Loucy (cell line): Measurements from ENCODE around the gene DNASE2.
"Not testable (repeated sequence)": the region's sequence is repeated elsewhere in the genome, so short reads cannot be mapped to it uniquely, and the experiment has no call there.

Source experiments
- H2AFZ ChIP-seq: fragments of 200-600 bp; sonication (generic); 2 replicates; pipeline ENCODE4 v1.6.0; 2016; ENCODE audit warnings: antibody characterized with exemption, mild to moderate bottlenecking, low read length, moderate library complexity
- H3F3A ChIP-seq: fragments of 200-600 bp; 2 replicates; pipeline ENCODE4 v1.6.0; 2016; ENCODE audit warnings: antibody characterized with exemption, low read depth, mild to moderate bottlenecking
- H3K27me3 ChIP-seq: fragments of 200-600 bp; sonication (generic); 2 replicates; pipeline ENCODE4 v1.6.1; 2014; ENCODE audit warnings: low read length, mild to moderate bottlenecking; ENCODE audit not compliant: insufficient read depth, poor library complexity, severe bottlenecking
- H3K36me3 ChIP-seq: fragments of 200-600 bp; sonication (generic); 2 replicates; pipeline ENCODE4 v1.6.1; 2016; ENCODE audit warnings: low read length; ENCODE audit not compliant: insufficient read depth
- H3K4me1 ChIP-seq: fragments of 200-600 bp; sonication (generic); 2 replicates; pipeline ENCODE4 v1.5.1; 2014; ENCODE audit warnings: low read length, mild to moderate bottlenecking; ENCODE audit not compliant: insufficient read depth, poor library complexity, severe bottlenecking
- H3K4me2 ChIP-seq: fragments of 200-600 bp; sonication (generic); 2 replicates; pipeline ENCODE4 v1.6.0; 2014; ENCODE audit warnings: antibody characterized with exemption, low read length, low read depth, mild to moderate bottlenecking; ENCODE audit not compliant: poor library complexity, severe bottlenecking
- H3K4me3 ChIP-seq: fragments of 200-600 bp; sonication (generic); 2 replicates; pipeline ENCODE4 v1.5.1; 2014; ENCODE audit warnings: low read length, mild to moderate bottlenecking, mixed read lengths; ENCODE audit not compliant: poor library complexity, severe bottlenecking
- H3K79me2 ChIP-seq: fragments of 200-600 bp; sonication (generic); 2 replicates; pipeline ENCODE4 v1.6.1; 2014; ENCODE audit warnings: low read length; ENCODE audit not compliant: insufficient read depth
- H3K9ac ChIP-seq: fragments of 200-600 bp; sonication (generic); 2 replicates; pipeline ENCODE4 v1.6.0; 2014; ENCODE audit warnings: mild to moderate bottlenecking, low read depth, low read length, moderate library complexity; ENCODE audit not compliant: poor library complexity, severe bottlenecking
- H3K9me2 ChIP-seq: fragments of 200-600 bp; sonication (generic); replicated peaks from 2 replicates; pipeline ENCODE4 v1.6.1; 2016; ENCODE audit warnings: low read depth, low read length, mixed read lengths
- H3K9me3 ChIP-seq: fragments of 200-600 bp; sonication (generic); 2 replicates; pipeline ENCODE4 v1.6.1; 2014; ENCODE audit warnings: mild to moderate bottlenecking, antibody characterized with exemption, low read length, low read depth; ENCODE audit not compliant: insufficient read depth
- H4K20me1 ChIP-seq: fragments of 200-600 bp; sonication (generic); 2 replicates; pipeline ENCODE4 v1.6.0; 2014; ENCODE audit warnings: antibody characterized with exemption, low read length, mild to moderate bottlenecking; ENCODE audit not compliant: insufficient read depth, poor library complexity, severe bottlenecking
- EZH2phosphoT487 ChIP-seq: fragments of 200-600 bp; IDR thresholded peaks from 2 replicates; pipeline ENCODE4 v1.6.1; 2018; ENCODE audit warnings: antibody characterized with exemption, mild to moderate bottlenecking, moderate library complexity, borderline replicate concordance
- TF ChIP-seq, protein P1 (sequence below): fragments of 200-600 bp; sonication (generic); conservative IDR thresholded peaks from 2 replicates; pipeline ENCODE4 v1.5.1; 2014; ENCODE audit warnings: mild to moderate bottlenecking, antibody characterized with exemption, low read length

DNASE2 gene

DNA sequence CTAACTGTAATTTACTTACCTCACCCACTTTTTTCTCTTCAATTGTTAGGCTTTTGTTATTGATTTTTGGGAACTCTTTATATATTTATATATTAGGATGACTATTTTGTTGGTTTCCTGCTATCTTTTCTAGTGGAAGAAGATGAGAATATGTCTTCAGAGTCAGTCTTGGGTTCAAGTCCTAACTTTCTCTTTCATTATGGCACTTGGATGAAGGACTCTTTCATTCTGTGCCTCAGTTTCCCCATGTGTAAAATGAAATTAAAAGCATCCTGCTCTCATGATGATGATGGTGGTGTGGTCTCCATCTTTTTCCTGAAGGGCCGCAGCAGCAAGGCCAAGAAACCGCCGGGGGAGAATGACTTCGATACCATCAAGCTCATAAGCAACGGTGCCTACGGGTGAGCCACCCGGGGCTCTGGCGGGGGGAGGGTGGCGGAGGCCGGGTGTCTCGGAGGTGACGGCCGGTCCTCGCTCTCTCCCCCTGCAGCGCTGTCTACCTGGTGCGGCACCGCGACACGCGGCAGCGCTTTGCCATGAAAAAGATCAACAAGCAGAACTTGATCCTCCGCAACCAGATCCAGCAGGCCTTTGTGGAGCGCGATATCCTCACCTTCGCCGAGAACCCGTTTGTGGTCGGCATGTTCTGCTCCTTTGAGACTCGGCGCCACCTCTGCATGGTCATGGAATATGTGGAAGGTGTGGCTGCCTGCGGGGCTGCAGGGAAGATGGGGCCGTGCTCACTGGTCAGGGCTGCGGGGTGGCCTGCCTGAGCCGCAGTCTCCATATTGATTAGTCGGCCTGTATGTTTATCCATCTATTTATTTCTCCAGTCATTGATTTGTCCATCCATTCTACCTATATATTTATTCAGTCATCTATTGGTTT is 23.0 kb downstream of the DNASE2 start:
- H2AFZ ChIP-seq: no peak overlapping the region
- H3K9me3 ChIP-seq: no peaks in the 10 kb centered on the region
- H3K4me1 ChIP-seq: no peaks in the 10 kb centered on the region
- H3K79me2 ChIP-seq: no peaks in the 10 kb centered on the region
- H3K27me3 ChIP-seq: no peaks in the 10 kb centered on the region
- H3K9ac ChIP-seq: no peak overlapping the region
- no peaks in the 10 kb centered on the region for H3K36me3 ChIP-seq
- no peak overlapping the region for H3K4me3 ChIP-seq
- no peaks in the 10 kb centered on the region for H3F3A ChIP-seq
- no peaks in the 10 kb centered on the region for H4K20me1 ChIP-seq
- H3K9me2 ChIP-seq: no peaks in the 10 kb centered on the region
- TF ChIP-seq, protein P1, sequence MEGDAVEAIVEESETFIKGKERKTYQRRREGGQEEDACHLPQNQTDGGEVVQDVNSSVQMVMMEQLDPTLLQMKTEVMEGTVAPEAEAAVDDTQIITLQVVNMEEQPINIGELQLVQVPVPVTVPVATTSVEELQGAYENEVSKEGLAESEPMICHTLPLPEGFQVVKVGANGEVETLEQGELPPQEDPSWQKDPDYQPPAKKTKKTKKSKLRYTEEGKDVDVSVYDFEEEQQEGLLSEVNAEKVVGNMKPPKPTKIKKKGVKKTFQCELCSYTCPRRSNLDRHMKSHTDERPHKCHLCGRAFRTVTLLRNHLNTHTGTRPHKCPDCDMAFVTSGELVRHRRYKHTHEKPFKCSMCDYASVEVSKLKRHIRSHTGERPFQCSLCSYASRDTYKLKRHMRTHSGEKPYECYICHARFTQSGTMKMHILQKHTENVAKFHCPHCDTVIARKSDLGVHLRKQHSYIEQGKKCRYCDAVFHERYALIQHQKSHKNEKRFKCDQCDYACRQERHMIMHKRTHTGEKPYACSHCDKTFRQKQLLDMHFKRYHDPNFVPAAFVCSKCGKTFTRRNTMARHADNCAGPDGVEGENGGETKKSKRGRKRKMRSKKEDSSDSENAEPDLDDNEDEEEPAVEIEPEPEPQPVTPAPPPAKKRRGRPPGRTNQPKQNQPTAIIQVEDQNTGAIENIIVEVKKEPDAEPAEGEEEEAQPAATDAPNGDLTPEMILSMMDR: no peak
- no peak overlapping the region for H3K4me2 ChIP-seq

DNA sequence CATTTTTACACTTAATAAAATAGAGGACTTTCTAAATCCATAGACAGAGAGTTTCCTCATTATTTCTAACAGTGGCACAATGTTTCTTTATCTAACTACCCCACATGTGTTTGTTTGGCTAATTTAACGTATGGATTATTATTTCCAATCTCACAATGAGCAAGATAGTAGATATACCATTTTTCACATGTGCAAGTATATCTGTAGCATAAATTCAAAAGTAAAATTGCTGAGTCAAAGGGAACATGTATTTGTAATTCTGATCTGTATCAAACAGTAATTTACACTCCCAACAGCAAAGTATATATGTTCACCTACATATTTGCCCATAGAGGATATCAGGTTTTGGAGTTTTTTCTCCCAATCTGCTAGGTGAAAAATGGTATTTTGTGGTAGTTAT is 24.6 kb downstream of the DNASE2 start:
- no peak overlapping the region for H3K9ac ChIP-seq
- no peaks in the 10 kb centered on the region for H3K27me3 ChIP-seq
- no peak overlapping the region for H2AFZ ChIP-seq
- H3K9me2 ChIP-seq: no peaks in the 10 kb centered on the region
- TF ChIP-seq EZH2phosphoT487: no peak
- TF ChIP-seq, protein P1: no peak
- no peaks in the 10 kb centered on the region for H3K4me1 ChIP-seq
- no peaks in the 10 kb centered on the region for H3K9me3 ChIP-seq
- H3K79me2 ChIP-seq: no peaks in the 10 kb centered on the region
- H3F3A ChIP-seq: no peaks in the 10 kb centered on the region
- no peak overlapping the region for H3K4me3 ChIP-seq
- H4K20me1 ChIP-seq: no peaks in the 10 kb centered on the region
- H3K36me3 ChIP-seq: no peaks in the 10 kb centered on the region
- no peak overlapping the region for H3K4me2 ChIP-seq

DNA sequence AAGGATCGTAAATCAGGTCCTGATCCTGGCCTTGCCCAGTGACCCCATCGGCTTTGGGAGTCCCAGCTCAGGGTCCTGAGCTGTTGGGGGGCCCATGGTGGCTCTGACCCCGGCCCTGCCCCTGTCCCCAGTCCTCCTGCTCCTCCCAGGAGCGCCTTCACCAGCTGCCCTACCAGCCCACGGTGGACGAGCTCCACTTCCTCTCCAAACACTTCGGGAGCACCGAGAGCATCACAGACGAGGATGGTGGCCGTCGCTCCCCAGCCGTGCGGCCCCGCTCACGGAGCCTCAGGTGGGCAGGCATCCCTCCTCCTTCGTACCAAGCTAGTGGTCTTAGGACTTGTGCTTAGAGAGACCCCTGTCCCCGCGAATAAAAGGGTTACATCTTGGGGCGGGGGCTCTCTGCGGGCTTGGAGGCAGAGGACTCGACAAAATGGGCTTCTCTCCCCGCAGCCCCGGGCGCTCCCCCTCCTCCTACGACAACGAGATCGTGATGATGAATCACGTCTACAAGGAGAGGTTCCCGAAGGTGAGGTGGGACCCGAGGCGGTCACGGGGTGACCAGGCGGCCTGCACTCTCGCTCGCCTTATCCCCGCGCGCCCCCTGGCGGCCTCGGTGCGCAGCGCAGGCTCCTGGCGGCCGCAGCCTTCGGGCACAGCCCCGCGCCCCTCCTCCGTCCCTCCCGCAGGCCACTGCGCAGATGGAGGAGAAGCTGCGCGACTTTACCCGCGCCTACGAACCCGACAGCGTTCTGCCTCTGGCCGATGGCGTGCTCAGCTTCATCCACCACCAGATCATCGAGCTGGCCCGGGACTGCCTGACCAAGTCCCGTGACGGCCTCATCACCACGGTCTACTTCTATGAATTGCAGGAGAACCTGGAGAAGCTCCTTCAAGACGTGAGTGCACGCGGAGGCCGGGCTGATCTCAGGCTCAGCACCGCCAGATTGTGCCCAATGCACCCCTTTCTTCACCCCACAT is 33.8 kb downstream of the DNASE2 start:
- Histone ChIP-seq H3K79me2 (no peaks in the 10 kb centered on the region), H3K36me3 (no peaks in the 10 kb centered on the region), H3K27me3 (no peaks in the 10 kb centered on the region), H3K9me3 (no peaks in the 10 kb centered on the region), H3K4me1 (no peaks in the 10 kb centered on the region), H3K9me2 (no peaks in the 10 kb centered on the region), H3K4me2 (peak overlapping the region; percentile 47), H2AFZ (peak overlapping the region; percentile 17; the same call in 1 of the 2 replicates), H3K9ac (no peak overlapping the region), H4K20me1 (peaks cover 11% of the 10 kb centered on the region), H3F3A (no peaks in the 10 kb centered on the region), H3K4me3 (no peak overlapping the region)
- TF ChIP-seq, protein P1: peak; percentile 91
- no peak for TF ChIP-seq EZH2phosphoT487

DNA sequence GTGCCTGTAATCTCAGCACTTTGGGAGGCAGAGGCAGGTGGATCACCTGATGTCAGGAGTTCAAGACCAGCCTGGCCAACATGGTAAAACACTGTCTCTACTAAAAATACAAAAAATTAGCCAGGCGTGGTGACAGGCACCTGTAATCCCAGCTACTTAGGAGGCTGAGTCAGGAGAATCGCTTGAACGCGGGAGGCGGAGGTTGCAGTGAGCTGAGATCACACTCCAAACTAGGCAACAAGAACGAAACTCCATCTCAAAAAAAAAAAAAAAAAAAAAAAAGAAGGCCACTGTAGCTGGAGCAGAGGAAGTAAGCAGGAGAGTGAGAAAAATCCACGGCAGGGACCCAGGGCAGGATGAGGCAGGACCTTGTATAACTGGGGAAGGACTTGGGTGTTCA is 34.6 kb downstream of the DNASE2 start:
- H3K9me2 ChIP-seq, H3K4me1 ChIP-seq, H3K9ac ChIP-seq, H3K79me2 ChIP-seq, H3F3A ChIP-seq, H3K4me2 ChIP-seq, H3K4me3 ChIP-seq, H2AFZ ChIP-seq, H3K36me3 ChIP-seq, H3K9me3 ChIP-seq, H3K27me3 ChIP-seq: not testable (repeated sequence)
- H4K20me1 ChIP-seq: peaks cover 11% of the 10 kb centered on the region
